Psoas muscle (tissue), 8 donors: ENCODE measurements around the gene PSMD8. TPM values are rescaled to one million over a fixed set of nuclear protein-coding genes. Genes with fewer than 3 reads are reported as not detected.

Source experiments
- ATAC-seq, 4 donors: fragments of 200-7000 bp; cut with Tn5 transposase; one replicate each; pipeline ENCODE4 v1.9.1; 2020; ENCODE audit warnings: moderate library complexity in 3 of 4, mild to moderate bottlenecking in 2 of 4
- DNase-seq, 2 donors: peaks; one replicate each; pipeline ENCODE4 v3.0.0-alpha.2; 2020
- H3K27ac ChIP-seq: fragments of 200-600 bp; one replicate; pipeline ENCODE4 v1.8.0; 2022
- H3K27me3 ChIP-seq, 3 donors: fragments of 200-600 bp in 1 of 3; one replicate each; pipeline versions ENCODE4 v1.6.1 to v1.8.0; 2013 to 2022; ENCODE audit warnings: low read length in 2 of 3, mild to moderate bottlenecking in 2 of 3, moderate library complexity in 1 of 3; ENCODE audit not compliant: insufficient read depth in 3 of 3
- H3K36me3 ChIP-seq, 2 donors: fragments of 200-600 bp in 1 of 2; one replicate each; pipeline versions ENCODE4 v1.6.1 to v1.8.0; 2013 to 2022; ENCODE audit warnings: low read depth in 1 of 2, mild to moderate bottlenecking in 1 of 2, moderate library complexity in 1 of 2; ENCODE audit not compliant: insufficient read depth in 1 of 2
- H3K4me1 ChIP-seq: fragments of 200-600 bp; one replicate; pipeline ENCODE4 v1.8.0; 2022
- H3K4me3 ChIP-seq: fragments of 200-600 bp; one replicate; pipeline ENCODE4 v1.8.0; 2022; ENCODE audit warnings: mild to moderate bottlenecking
- H3K9me3 ChIP-seq: fragments of 200-600 bp; one replicate; pipeline ENCODE4 v1.8.0; 2022
- CTCF ChIP-seq: fragments of 200-600 bp; IDR thresholded peaks from one replicate; pipeline ENCODE4 v1.8.0; 2022; ENCODE audit warnings: antibody characterized with exemption
- WGBS, 3 donors: extraction: QIAGEN DNeasy Blood & Tissue Kit; methylation state at CpG; one replicate each; pipeline versions ENCODE4 v1.1.6 to v1.1.7; 2013; 5-methylcytosine and 5-hydroxymethylcytosine counted together
- intact Hi-C, 2 donors: fragments of 100-400 bp; cut with DNase I; formaldehyde crosslinking; loops; one replicate each; pipeline versions ENCODE4 v1.11.0 to v1.14.2; 2022
- polyA plus RNA-seq, 3 donors: library from polyadenylated mRNA; stranded (reverse); fragments of 200-250 nt; gene quantifications; one replicate each; pipeline ENCODE4 v1.2.3, GENCODE V29; 2013
- total RNA-seq, 4 donors: library from RNA; stranded (reverse); fragmentation: NEBNext Ultra II Directional in 2 of 4; extraction: Animal tissue kit (Norgen Biotek cat#: 25700) in 2 of 4; gene quantifications; one replicate each; pipeline versions ENCODE4 v1.2.1 to v1.2.4, GENCODE V29; 2021 to 2023
- donor health status: healthy with polysubstance abuse.
- donor health status: DM: no; HTN: no; CAD: no; lungs with moderate emphysema.
- donor health status: Bipolar disorder and iron deficiency.
- donor health status: healthy.
- donor health status: DM: yes; HTN: yes; CAD: no.
- donor health status: DM: no; HTN: no; CAD: no.
- donor health status: DM: no; HTN: no; CAD: no.
- donor health status: DM: yes; HTN: yes; CAD: no.

PSMD8 gene
- total and polyA plus RNA-seq, 7 donors = 348 to 1,414 (median 791) TPM

GRCh38 chr19:38420935-38421334 is 46.6 kb downstream of the PSMD8 start:
- Histone ChIP-seq H3K9me3 (no peaks in the 10 kb centered on the region), H3K27ac (no peak overlapping the region), H3K36me3 (no peaks in the 10 kb centered on the region), H3K4me3 (no peak overlapping the region), H3K4me1 (peaks cover 4% of the 10 kb centered on the region), H3K27me3 (no peaks in the 10 kb centered on the region)
- 69 to 74% (median 73%) methylated on average over 9 of the region's 9 CpGs for WGBS, 3 donors
- ATAC-seq (no peak), DNase-seq (no peak)
- intact Hi-C loops = no loop called here
- no peak for TF ChIP-seq CTCF

- peaks cover 4% of the 10 kb centered on the region for H3K4me1 ChIP-seq
- H3K27ac ChIP-seq = no peak overlapping the region
- H3K4me3 ChIP-seq = no peak overlapping the region
- ATAC-seq (no peak), DNase-seq (no peak)
- WGBS, 3 donors = 76 to 83% (median 82%) methylated on average over 14 of the region's 14 CpGs
- no peaks in the 10 kb centered on the region for H3K27me3 ChIP-seq
- no peak for TF ChIP-seq CTCF
- H3K36me3 ChIP-seq = no peaks in the 10 kb centered on the region
- H3K9me3 ChIP-seq = no peaks in the 10 kb centered on the region
- intact Hi-C loops = no loop called here
Observed at GRCh38 chr19:38421856-38422255, 47.5 kb downstream of the PSMD8 start.

GRCh38 chr19:38422438-38422837 is 48.1 kb downstream of the PSMD8 start:
- no peak overlapping the region for H3K27ac ChIP-seq
- peaks cover 4% of the 10 kb centered on the region for H3K4me1 ChIP-seq
- H3K27me3 ChIP-seq = no peaks in the 10 kb centered on the region
- 79 to 84% (median 82%) methylated on average over 7 of the region's 7 CpGs for whole genome bisulfite sequencing, 3 donors
- DNase-seq = no peak
- H3K36me3 ChIP-seq = no peaks in the 10 kb centered on the region
- intact Hi-C loops = no loop called here
- no peak overlapping the region for H3K4me3 ChIP-seq
- H3K9me3 ChIP-seq = no peaks in the 10 kb centered on the region
- ATAC-seq = no peak
- TF ChIP-seq CTCF = no peak

GRCh38 chr19:38424272-38424671 is 49.9 kb downstream of the PSMD8 start:
- intact Hi-C loops = no loop called here
- no peak for TF ChIP-seq CTCF
- whole genome bisulfite sequencing, 3 donors = 88 to 99% (median 93%) methylated on average over 3 to 5 of the region's 5 CpGs
- Histone ChIP-seq H3K4me3 (no peak overlapping the region), H3K27me3 (no peaks in the 10 kb centered on the region), H3K9me3 (no peaks in the 10 kb centered on the region), H3K27ac (no peak overlapping the region), H3K36me3 (no peaks in the 10 kb centered on the region), H3K4me1 (no peaks in the 10 kb centered on the region)
- no peak for DNase-seq
- ATAC-seq = no peak

GRCh38 chr19:38425222-38425809 is 50.9 kb downstream of the PSMD8 start:
- WGBS, 3 donors = 81 to 82% (median 81%) methylated on average over 7 of the region's 7 CpGs
- DNase-seq (no peak), ATAC-seq (peak in 2 of 4 donors; percentile 8 to 12)
- no peak overlapping the region for H3K27ac ChIP-seq
- H3K4me1 ChIP-seq = no peaks in the 10 kb centered on the region
- peak overlapping the region; percentile 36 for H3K4me3 ChIP-seq
- no peaks in the 10 kb centered on the region for H3K36me3 ChIP-seq
- no peak for TF ChIP-seq CTCF
- no peaks in the 10 kb centered on the region for H3K9me3 ChIP-seq
- no peaks in the 10 kb centered on the region for H3K27me3 ChIP-seq
- intact Hi-C loops = no loop called here
